Activated CD4-positive, alpha-beta T cell treated with anti-CD3 and anti-CD28 coated beads, Interleukin-2, amount 50 U/mL, for 24 hours (primary cell): ENCODE data around the gene EPX.
"Not testable (repeated sequence)": the region's sequence is repeated elsewhere in the genome, so short reads cannot be mapped to it uniquely, and the experiment has no call there.

Source experiments
- DNase-seq, 2 donors: peaks; one replicate each; pipeline ENCODE4 v3.0.0-alpha.2; 2020; ENCODE audit warnings: low read depth in 1 of 2, low spot score in 1 of 2

The EPX gene

GRCh38 chr17:58192612-58193011 is at the start of gene EPX:
Gene EPX, plus strand, starts transcription at chr17:58192726. Its CDS starts 121 bp downstream, at chr17:58192847.
- no peak for DNase-seq

GRCh38 chr17:58143335-58143734 is 49.2 kb upstream of the EPX start:
- not testable (repeated sequence) for DNase-seq

- DNase-seq, result no peak
Measured at GRCh38 chr17:58144801-58145200, 47.7 kb upstream of the EPX start.

- DNase-seq, result no peak
Measured at GRCh38 chr17:58147930-58148434, 44.5 kb upstream of the EPX start, which contains the start of gene OR4D1. Gene OR4D1, plus strand, starts transcription at chr17:58148384. Its CDS starts 6,770 bp downstream, at chr17:58155154.

GRCh38 chr17:58148609-58149008 is 43.9 kb upstream of the EPX start:
- DNase-seq, result no peak

- no peak for DNase-seq
Measured at GRCh38 chr17:58150394-58150793, 42.1 kb upstream of the EPX start.

- peak in 1 of 2 donors; percentile 24 for DNase-seq
Measured at GRCh38 chr17:58153046-58153445, 39.5 kb upstream of the EPX start.

- no peak for DNase-seq
Measured at GRCh38 chr17:58153671-58154070, 38.9 kb upstream of the EPX start.

- DNase-seq, result peak; percentile 30 to 43
Measured at GRCh38 chr17:58156839-58157803, 35.4 kb upstream of the EPX start.

- DNase-seq, result no peak
Measured at GRCh38 chr17:58158181-58158580, 34.3 kb upstream of the EPX start.

GRCh38 chr17:58161566-58161965 is 31.0 kb upstream of the EPX start:
- DNase-seq, result no peak

- no peak for DNase-seq
Measured at GRCh38 chr17:58165981-58166380, 26.5 kb upstream of the EPX start.

- DNase-seq, result no peak
Measured at GRCh38 chr17:58166682-58167081, 25.8 kb upstream of the EPX start, which contains the start of gene OR4D2. Gene OR4D2, plus strand, starts transcription at chr17:58166982. Its CDS starts 2,674 bp downstream, at chr17:58169656.

- no peak for DNase-seq
Measured at GRCh38 chr17:58170622-58171021, 21.9 kb upstream of the EPX start.

GRCh38 chr17:58172369-58173071 is 20.0 kb upstream of the EPX start:
- peak in 1 of 2 donors; percentile 33 for DNase-seq

- no peak for DNase-seq
Measured at GRCh38 chr17:58174871-58175270, 17.7 kb upstream of the EPX start.

- DNase-seq, result no peak
Measured at GRCh38 chr17:58176200-58176599, 16.3 kb upstream of the EPX start.

- DNase-seq, result no peak
Measured at GRCh38 chr17:58181796-58182195, 10.7 kb upstream of the EPX start.

- no peak for DNase-seq
Measured at GRCh38 chr17:58183514-58183913, 9.0 kb upstream of the EPX start.

- DNase-seq, result no peak
Measured at GRCh38 chr17:58184308-58184985, 8.1 kb upstream of the EPX start.
